GM12892 (cell line): ENCODE data around the gene APPL2.

Source experiments
- POLR2AphosphoS5 ChIP-seq: IDR thresholded peaks from 2 replicates; pipeline ENCODE4 v1.6.1; 2011; ENCODE audit warnings: low read depth, low read length, control low read depth
- TAF1 ChIP-seq: IDR thresholded peaks from 2 replicates; pipeline ENCODE4 v1.6.1; 2011; ENCODE audit warnings: low read depth, mild to moderate bottlenecking, control low read depth, low read length, borderline replicate concordance

DNA sequence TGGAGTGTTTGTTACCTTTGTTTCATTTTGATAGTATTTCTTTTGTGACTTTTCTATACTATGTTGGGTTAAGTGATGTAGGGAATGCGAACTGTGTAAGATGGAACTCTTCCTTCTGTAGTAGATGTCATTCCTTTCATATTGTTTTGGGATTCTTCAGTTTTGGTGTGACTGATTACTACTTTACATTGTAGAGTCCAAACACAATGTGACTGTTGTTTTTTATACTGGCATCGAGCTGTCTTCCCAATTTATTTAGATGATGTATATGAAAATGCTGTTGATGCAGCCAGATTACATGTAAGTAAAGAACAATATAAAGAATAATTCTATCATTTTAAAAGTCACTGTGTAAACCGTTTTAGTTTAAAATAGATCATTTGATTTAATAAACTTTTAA, 93.7 kb downstream of the APPL2 start:
- no peak for TF ChIP-seq POLR2AphosphoS5
- no peak for TF ChIP-seq TAF1
